ENCODE data around the gene TMEM107. TPM values are rescaled to one million over a fixed set of nuclear protein-coding genes. Genes with fewer than 3 reads are reported as not detected.

TMEM107 gene
- total RNA-seq, 1 experiment from 2014 or later, result 30.1 TPM

DNA sequence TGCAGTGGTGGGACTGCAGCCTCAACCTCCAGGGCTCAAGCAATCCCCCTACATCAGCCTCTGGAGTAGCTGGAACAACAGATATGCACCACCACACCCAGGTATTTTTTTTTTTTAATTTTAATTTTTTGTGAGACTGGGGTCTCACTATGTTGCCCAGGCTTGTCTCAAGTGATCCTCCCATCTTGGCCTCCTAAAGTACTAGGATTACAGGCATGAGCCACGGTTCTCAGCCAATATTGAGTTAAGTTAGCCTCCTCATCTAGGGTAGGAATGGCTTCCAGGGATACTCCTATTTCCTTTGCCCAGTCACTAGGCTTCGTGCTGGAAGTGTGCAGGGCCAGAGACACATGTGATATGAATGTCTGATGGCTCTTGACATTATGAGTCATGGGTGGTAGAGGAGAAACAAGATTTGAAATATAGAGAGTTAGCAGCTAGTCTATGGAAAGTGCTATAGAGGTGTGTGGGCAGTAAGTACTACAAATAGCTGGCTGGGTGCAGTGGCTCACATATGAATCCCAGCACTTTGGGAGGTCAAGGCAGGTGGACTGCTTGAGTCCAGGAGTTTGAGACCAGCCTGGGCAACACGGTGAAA is 44.2 kb downstream of the TMEM107 start:
- Histone ChIP-seq H3K4me1 (ENCODE audit: control insufficient read depth in 1 of 2, insufficient read depth in 2 of 2, low read length in 2 of 2) (peaks cover 28 to 61% of the 10 kb centered on the region in 2 experiments), H3K27me3 (ENCODE audit: insufficient read depth, low read length) (no peaks in the 10 kb centered on the region), H2AFZ (ENCODE audit: low read depth, low read length, poor library complexity, severe bottlenecking) (no peak overlapping the region), H3K9me3 (ENCODE audit: control insufficient read depth in 1 of 2, insufficient read depth in 1 of 2, low read depth in 1 of 2, low read length in 2 of 2) (no peaks in the 10 kb centered on the region), H3K4me2 (ENCODE audit: low read length) (no peak overlapping the region), H3K79me2 (ENCODE audit: insufficient read depth, low read length) (no peaks in the 10 kb centered on the region), H3K9ac (ENCODE audit: low read length) (no peak overlapping the region), H3K9me2 (ENCODE audit: insufficient read depth) (no peaks in the 10 kb centered on the region), H4K20me1 (ENCODE audit: insufficient read depth) (no peaks in the 10 kb centered on the region), H3K27ac (ENCODE audit: low read depth, low read length) (no peak overlapping the region), H3K36me3 (ENCODE audit: control insufficient read depth in 1 of 2, insufficient read depth in 2 of 2, low read length in 2 of 2) (no peaks in the 10 kb centered on the region), H3K4me3 (replicated peaks in 1 of 2; ENCODE audit: low read depth in 1 of 2, low read length in 2 of 2) (no peak overlapping the region)
- no peak for DNase-seq (ENCODE audit: low read depth, low spot score)
- POLR2A ChIA-PET, result interaction anchor here (0.7 to 2.3 kb wide), 4 partner anchors 10 to 91 kb away, joined by 4 to 7 read pairs (median 4); partner anchors contain the start of gene AURKB
- BruUV-seq (replicated peaks), result no TSS peak
- TF ChIP-seq ELF1 (IDR thresholded peaks at IDR 0.05; ENCODE audit: borderline replicate concordance, low read depth) (no peak), SIN3A (IDR thresholded peaks at IDR 0.05; ENCODE audit: low read depth) (no peak), REST (IDR thresholded peaks at IDR 0.05; ENCODE audit: low read depth) (no peak), FOSL1 (IDR thresholded peaks at IDR 0.05; ENCODE audit: low read depth) (no peak), EZH2phosphoT487 (IDR thresholded peaks at IDR 0.05; ENCODE audit: borderline replicate concordance) (no peak), CBX3 (IDR thresholded peaks at IDR 0.05; ENCODE audit: low read depth) (no peak), JUND (IDR thresholded peaks at IDR 0.05) (no peak), POLR2A (IDR thresholded peaks at IDR 0.05; ENCODE audit: borderline replicate concordance, extremely low read depth, insufficient read depth, insufficient read length) (no peak), ATF3 (IDR thresholded peaks at IDR 0.05) (no peak), EZH2 (IDR thresholded peaks at IDR 0.05) (no peak), EGR1 (IDR thresholded peaks at IDR 0.05; ENCODE audit: low read depth) (no peak), YY1 (IDR thresholded peaks at IDR 0.05; ENCODE audit: extremely low read depth, insufficient replicate concordance, low read depth, low read length) (no peak)
- TF ChIP-seq, protein P1, sequence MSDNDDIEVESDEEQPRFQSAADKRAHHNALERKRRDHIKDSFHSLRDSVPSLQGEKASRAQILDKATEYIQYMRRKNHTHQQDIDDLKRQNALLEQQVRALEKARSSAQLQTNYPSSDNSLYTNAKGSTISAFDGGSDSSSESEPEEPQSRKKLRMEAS (IDR thresholded peaks at IDR 0.05), result no peak
- TF ChIP-seq, protein P2, sequence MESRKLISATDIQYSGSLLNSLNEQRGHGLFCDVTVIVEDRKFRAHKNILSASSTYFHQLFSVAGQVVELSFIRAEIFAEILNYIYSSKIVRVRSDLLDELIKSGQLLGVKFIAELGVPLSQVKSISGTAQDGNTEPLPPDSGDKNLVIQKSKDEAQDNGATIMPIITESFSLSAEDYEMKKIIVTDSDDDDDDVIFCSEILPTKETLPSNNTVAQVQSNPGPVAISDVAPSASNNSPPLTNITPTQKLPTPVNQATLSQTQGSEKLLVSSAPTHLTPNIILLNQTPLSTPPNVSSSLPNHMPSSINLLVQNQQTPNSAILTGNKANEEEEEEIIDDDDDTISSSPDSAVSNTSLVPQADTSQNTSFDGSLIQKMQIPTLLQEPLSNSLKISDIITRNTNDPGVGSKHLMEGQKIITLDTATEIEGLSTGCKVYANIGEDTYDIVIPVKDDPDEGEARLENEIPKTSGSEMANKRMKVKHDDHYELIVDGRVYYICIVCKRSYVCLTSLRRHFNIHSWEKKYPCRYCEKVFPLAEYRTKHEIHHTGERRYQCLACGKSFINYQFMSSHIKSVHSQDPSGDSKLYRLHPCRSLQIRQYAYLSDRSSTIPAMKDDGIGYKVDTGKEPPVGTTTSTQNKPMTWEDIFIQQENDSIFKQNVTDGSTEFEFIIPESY (IDR thresholded peaks at IDR 0.05; ENCODE audit: extremely low read depth, insufficient replicate concordance, low read length), result no peak
- intact Hi-C loops (cut with micrococcal nuclease), result no loop called here
- CTCF ChIA-PET, result interaction anchor here (0.6 to 2.9 kb wide), 2 partner anchors 23 to 71 kb away, joined by 4 to 10 read pairs; no protein-coding TSS in a partner anchor
- RAD21 ChIA-PET (ENCODE audit: low non-redundant PET in 1 of 2, low total read pairs in 2 of 2, uncharacterized antibody in 2 of 2, unreplicated experiment in 2 of 2), result no interaction called here
- ATAC-seq, result no peak
